Measurements from ENCODE around the gene SMIM44. TPM values are rescaled to one million over a fixed set of nuclear protein-coding genes. Genes with fewer than 3 reads are reported as not detected.
A peak's percentile ranks its signal among the peaks of the same experiment; 100 is the strongest.

The SMIM44 gene
- total RNA-seq, 1 donor from 2014 or later = not detected

DNA sequence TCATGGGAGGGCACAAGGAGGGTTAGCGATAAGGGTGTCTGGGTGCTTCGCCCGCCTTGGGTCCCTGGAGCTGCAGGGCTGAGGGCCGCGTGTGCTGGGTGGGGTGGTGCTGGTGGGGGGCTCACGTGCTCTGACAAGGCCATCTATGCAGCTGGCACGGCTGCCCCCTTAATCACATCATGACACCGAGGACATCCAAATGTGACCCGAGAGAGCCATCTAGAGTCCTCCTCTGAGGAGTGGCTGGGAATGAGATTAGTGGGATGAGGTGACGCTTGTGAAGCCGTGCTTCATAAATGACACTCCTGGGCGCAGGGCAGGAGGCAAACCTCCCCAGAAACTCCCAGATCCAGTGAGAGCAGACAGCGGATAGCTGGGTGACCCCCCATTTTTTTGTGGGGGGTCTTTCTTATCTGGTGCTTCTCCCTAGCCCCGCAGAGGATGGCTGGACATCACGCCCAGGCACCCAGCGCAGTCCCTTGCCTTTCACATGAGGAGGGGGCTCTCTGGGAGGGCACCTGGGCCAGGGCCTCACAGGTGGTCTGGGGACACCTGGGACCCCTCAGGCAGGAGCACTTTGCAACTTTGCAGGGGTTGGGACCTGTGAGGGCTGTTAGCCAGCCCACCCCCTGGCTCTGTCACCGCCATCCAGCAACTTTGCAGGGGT, 29.5 kb upstream of the SMIM44 start:
- Histone ChIP-seq H3K4me2 (no peak overlapping the region), H3K9ac (peak overlapping the region; percentile 10), H3K4me1 (peaks cover 1% of the 10 kb centered on the region), H4K20me1 (ENCODE audit: low read depth) (peaks cover 100% of the 10 kb centered on the region), H3K9me3 (ENCODE audit: low read depth) (no peaks in the 10 kb centered on the region), H3K36me3 (no peaks in the 10 kb centered on the region), H3K79me2 (ENCODE audit: low read depth) (peaks cover 100% of the 10 kb centered on the region), H3K27ac (no peak overlapping the region), H3K27me3 (no peaks in the 10 kb centered on the region), H2AFZ (replicated peaks) (no peak overlapping the region), H3F3A (ENCODE audit: low read depth) (no peaks in the 10 kb centered on the region), H3K4me3 (no peak overlapping the region)
- H3K27ac Mint-ChIP-seq = no peak overlapping the region
- TF ChIP-seq EZH2phosphoT487 (IDR thresholded peaks at IDR 0.05) (no peak), EZH2 (IDR thresholded peaks at IDR 0.05) (no peak)
- TF ChIP-seq, protein P1, sequence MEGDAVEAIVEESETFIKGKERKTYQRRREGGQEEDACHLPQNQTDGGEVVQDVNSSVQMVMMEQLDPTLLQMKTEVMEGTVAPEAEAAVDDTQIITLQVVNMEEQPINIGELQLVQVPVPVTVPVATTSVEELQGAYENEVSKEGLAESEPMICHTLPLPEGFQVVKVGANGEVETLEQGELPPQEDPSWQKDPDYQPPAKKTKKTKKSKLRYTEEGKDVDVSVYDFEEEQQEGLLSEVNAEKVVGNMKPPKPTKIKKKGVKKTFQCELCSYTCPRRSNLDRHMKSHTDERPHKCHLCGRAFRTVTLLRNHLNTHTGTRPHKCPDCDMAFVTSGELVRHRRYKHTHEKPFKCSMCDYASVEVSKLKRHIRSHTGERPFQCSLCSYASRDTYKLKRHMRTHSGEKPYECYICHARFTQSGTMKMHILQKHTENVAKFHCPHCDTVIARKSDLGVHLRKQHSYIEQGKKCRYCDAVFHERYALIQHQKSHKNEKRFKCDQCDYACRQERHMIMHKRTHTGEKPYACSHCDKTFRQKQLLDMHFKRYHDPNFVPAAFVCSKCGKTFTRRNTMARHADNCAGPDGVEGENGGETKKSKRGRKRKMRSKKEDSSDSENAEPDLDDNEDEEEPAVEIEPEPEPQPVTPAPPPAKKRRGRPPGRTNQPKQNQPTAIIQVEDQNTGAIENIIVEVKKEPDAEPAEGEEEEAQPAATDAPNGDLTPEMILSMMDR (IDR thresholded peaks at IDR 0.05) = no peak
- DNase-seq (ENCODE audit: low spot score) = no peak
- peaks cover 22% of the 10 kb centered on the region for H3K4me1 Mint-ChIP-seq
- no peaks in the 10 kb centered on the region for H3K9me3 Mint-ChIP-seq
- no peak overlapping the region for H3K4me3 Mint-ChIP-seq
- peaks cover 10% of the 10 kb centered on the region for H3K36me3 Mint-ChIP-seq
- H3K27me3 Mint-ChIP-seq (ENCODE audit: insufficient read depth, low read depth) = peaks cover 2% of the 10 kb centered on the region

DNA sequence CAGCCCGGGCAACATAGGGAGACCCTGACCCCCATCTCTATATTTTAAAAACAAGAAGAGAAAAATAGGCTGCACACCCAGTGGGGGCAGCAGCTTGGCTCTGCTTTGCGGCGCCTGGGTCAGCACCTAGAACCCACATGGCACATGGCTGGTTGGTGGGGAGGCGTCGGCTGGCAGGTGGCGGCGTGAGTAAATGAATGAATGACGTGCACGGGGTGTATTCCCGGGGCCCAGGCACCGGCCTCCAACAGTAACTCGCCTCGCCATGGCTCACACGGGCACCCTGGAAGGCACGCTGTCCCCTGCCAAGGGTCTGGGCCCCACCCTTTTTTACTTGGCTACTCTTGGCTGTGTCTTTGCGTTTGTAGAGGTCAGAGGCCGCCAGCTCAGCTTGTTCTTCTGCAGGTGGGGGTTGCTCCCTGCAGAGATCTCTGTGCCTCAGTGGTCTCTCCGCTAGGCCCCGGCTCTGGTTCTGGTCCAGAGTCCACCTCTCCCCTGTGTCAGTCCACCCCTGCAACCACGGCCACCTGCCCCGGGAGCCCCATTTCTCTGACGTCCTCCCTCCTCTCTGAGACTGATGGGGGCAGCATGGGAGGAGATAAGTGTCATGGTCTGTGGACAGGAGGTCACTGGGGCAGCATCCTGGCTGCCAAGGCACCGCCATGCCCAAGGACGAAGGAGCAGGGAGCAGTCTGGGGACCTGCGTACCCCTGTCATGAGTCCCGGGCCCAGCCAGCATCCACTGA, 28.4 kb upstream of the SMIM44 start:
- no peaks in the 10 kb centered on the region for H3K9me3 ChIP-seq (ENCODE audit: low read depth)
- H3K27ac ChIP-seq = no peak overlapping the region
- H2AFZ ChIP-seq (replicated peaks) = no peak overlapping the region
- H3K4me1 Mint-ChIP-seq = peaks cover 29% of the 10 kb centered on the region
- no peak overlapping the region for H3K9ac ChIP-seq
- peaks cover 8% of the 10 kb centered on the region for H3K27me3 Mint-ChIP-seq (ENCODE audit: insufficient read depth, low read depth)
- DNase-seq (ENCODE audit: low spot score) = no peak
- H3F3A ChIP-seq (ENCODE audit: low read depth) = no peaks in the 10 kb centered on the region
- H3K4me3 ChIP-seq = no peak overlapping the region
- no peak overlapping the region for H3K4me3 Mint-ChIP-seq
- no peak overlapping the region for H3K27ac Mint-ChIP-seq
- H3K9me3 Mint-ChIP-seq = no peaks in the 10 kb centered on the region
- no peaks in the 10 kb centered on the region for H3K27me3 ChIP-seq
- H3K79me2 ChIP-seq (ENCODE audit: low read depth) = peaks cover 100% of the 10 kb centered on the region
- H4K20me1 ChIP-seq (ENCODE audit: low read depth) = peaks cover 100% of the 10 kb centered on the region
- H3K36me3 Mint-ChIP-seq = peaks cover 10% of the 10 kb centered on the region
- peaks cover 7% of the 10 kb centered on the region for H3K4me1 ChIP-seq
- TF ChIP-seq EZH2phosphoT487 (IDR thresholded peaks at IDR 0.05) (no peak), EZH2 (IDR thresholded peaks at IDR 0.05) (no peak)
- TF ChIP-seq, protein P1 (IDR thresholded peaks at IDR 0.05) = no peak
- no peak overlapping the region for H3K4me2 ChIP-seq
- no peaks in the 10 kb centered on the region for H3K36me3 ChIP-seq

DNA sequence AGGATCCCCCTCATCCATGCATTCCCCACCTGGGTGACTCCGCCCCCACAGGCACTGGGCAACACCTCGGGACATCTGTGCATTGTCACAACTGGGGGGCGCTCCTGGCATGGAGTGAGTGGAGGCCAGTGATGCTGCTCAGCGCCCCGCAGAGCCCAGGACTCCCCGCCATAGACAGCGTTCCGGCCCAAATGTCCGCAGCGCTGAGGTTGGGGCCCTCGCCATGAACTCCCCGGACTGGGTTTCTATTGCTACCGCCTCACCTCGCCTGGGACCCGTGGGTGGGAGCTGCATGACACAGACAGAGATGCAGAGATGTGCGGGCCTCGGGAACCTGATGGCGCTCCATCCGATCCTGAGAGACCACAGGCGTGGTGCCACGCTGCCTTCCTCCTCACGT, 27.5 kb upstream of the SMIM44 start:
- no peaks in the 10 kb centered on the region for H3K27me3 ChIP-seq
- H3K36me3 Mint-ChIP-seq = peaks cover 10% of the 10 kb centered on the region
- no peak overlapping the region for H3K4me2 ChIP-seq
- H4K20me1 ChIP-seq (ENCODE audit: low read depth) = peaks cover 92% of the 10 kb centered on the region
- H2AFZ ChIP-seq (replicated peaks) = no peak overlapping the region
- H3K4me3 ChIP-seq = no peak overlapping the region
- DNase-seq (ENCODE audit: low spot score) = no peak
- H3K79me2 ChIP-seq (ENCODE audit: low read depth) = peaks cover 94% of the 10 kb centered on the region
- peaks cover under 1% of the 10 kb centered on the region for H3F3A ChIP-seq (ENCODE audit: low read depth)
- peaks cover 31% of the 10 kb centered on the region for H3K4me1 Mint-ChIP-seq
- H3K27ac Mint-ChIP-seq = no peak overlapping the region
- no peaks in the 10 kb centered on the region for H3K9me3 Mint-ChIP-seq
- H3K9ac ChIP-seq = no peak overlapping the region
- H3K9me3 ChIP-seq (ENCODE audit: low read depth) = no peaks in the 10 kb centered on the region
- TF ChIP-seq EZH2phosphoT487 (IDR thresholded peaks at IDR 0.05) = no peak
- TF ChIP-seq EZH2 (IDR thresholded peaks at IDR 0.05) = no peak
- TF ChIP-seq, protein P1 (IDR thresholded peaks at IDR 0.05) = no peak
- peaks cover 7% of the 10 kb centered on the region for H3K4me1 ChIP-seq
- H3K27me3 Mint-ChIP-seq (ENCODE audit: insufficient read depth, low read depth) = peaks cover 8% of the 10 kb centered on the region
- H3K27ac ChIP-seq = no peak overlapping the region
- no peaks in the 10 kb centered on the region for H3K36me3 ChIP-seq
- H3K4me3 Mint-ChIP-seq = no peak overlapping the region
